Measurements from ENCODE around the gene BTG2.
"Not testable (repeated sequence)": the region's sequence is repeated elsewhere in the genome, so short reads cannot be mapped to it uniquely, and the experiment has no call there.

Gene BTG2

GRCh38 chr1:203304919-203305808 is at the start of gene BTG2:
TSS of gene BTG2 (plus strand) at chr1:203305519. CDS start at chr1:203305607, 88 bp downstream.
- peak; percentile 92 for DNase-seq

GRCh38 chr1:203256636-203257035 is 48.7 kb upstream of the BTG2 start:
- DNase-seq, result not testable (repeated sequence)

GRCh38 chr1:203263496-203263895 is 41.8 kb upstream of the BTG2 start:
- no peak for DNase-seq

GRCh38 chr1:203264052-203264501 is 41.2 kb upstream of the BTG2 start:
- DNase-seq, result no peak

- DNase-seq, result no peak
Observed at GRCh38 chr1:203265541-203265940, 39.8 kb upstream of the BTG2 start.

- DNase-seq, result not testable (repeated sequence)
Observed at GRCh38 chr1:203266140-203266539, 39.2 kb upstream of the BTG2 start.

GRCh38 chr1:203267347-203267846 is 37.9 kb upstream of the BTG2 start:
- peak; percentile 95 for DNase-seq

GRCh38 chr1:203267912-203268311 is 37.4 kb upstream of the BTG2 start:
- no peak for DNase-seq

GRCh38 chr1:203268901-203269653 is 36.2 kb upstream of the BTG2 start:
- peak; percentile 91 for DNase-seq

- DNase-seq, result no peak
Observed at GRCh38 chr1:203269654-203270020, 35.7 kb upstream of the BTG2 start.

- no peak for DNase-seq
Observed at GRCh38 chr1:203270448-203270847, 34.9 kb upstream of the BTG2 start.

- peak; percentile 92 for DNase-seq
Observed at GRCh38 chr1:203271018-203271743, 34.1 kb upstream of the BTG2 start.

- no peak for DNase-seq
Observed at GRCh38 chr1:203271962-203272632, 33.2 kb upstream of the BTG2 start.

GRCh38 chr1:203272633-203273205 is 32.6 kb upstream of the BTG2 start:
- no peak for DNase-seq

- DNase-seq, result peak; percentile 86
Observed at GRCh38 chr1:203273206-203273868, 32.0 kb upstream of the BTG2 start.

GRCh38 chr1:203273869-203274602 is 31.3 kb upstream of the BTG2 start:
- peak; percentile 42 for DNase-seq

- DNase-seq, result no peak
Observed at GRCh38 chr1:203274603-203275381, 30.5 kb upstream of the BTG2 start.

GRCh38 chr1:203275656-203276272 is 29.6 kb upstream of the BTG2 start:
- DNase-seq, result no peak

- DNase-seq, result no peak
Observed at GRCh38 chr1:203276408-203276807, 28.9 kb upstream of the BTG2 start.

All from hematopoietic multipotent progenitor cell treated with erythropoietin and hydrocortisone succinate and interleukin-3 and kit ligand, for 4 days (in vitro differentiated cells).